A673 (cell line): ENCODE data around the gene FCF1. TPM values are rescaled to one million over a fixed set of nuclear protein-coding genes. Genes with fewer than 3 reads are reported as not detected.

Experiments
- BruUV-seq: library from RNA; stranded (reverse); fragments of 400-500 nt; replicated peaks from 2 replicates; lab custom pipeline; 2021; lab: Mats Ljungman, UMichigan
- CTCF ChIA-PET: fragments of 300-600 bp; sonication (Branson Sonifier 250); formaldehyde crosslinking; loops from one replicate; lab custom pipeline; 2022; ENCODE audit warnings: antibody characterized with exemption; lab: Charles Lee
- POLR2A ChIA-PET: fragments of 300-600 bp; sonication (Branson Sonifier 250); formaldehyde crosslinking; loops from one replicate; lab custom pipeline; 2022; ENCODE audit warnings: antibody characterized with exemption; ENCODE audit not compliant: low non-redundant PET; lab: Charles Lee
- DNase-seq: peaks from one replicate; pipeline ENCODE4 v3.0.0-alpha.2; 2015; ENCODE audit warnings: low spot score
- H3K27ac ChIP-seq: fragments of 200-600 bp; sonication (generic); 2 replicates; pipeline ENCODE4 v1.5.1; 2016; ENCODE audit warnings: mixed run types, low read depth, mild to moderate bottlenecking, mixed read lengths, antibody characterized with exemption, low read length; ENCODE audit not compliant: poor library complexity, severe bottlenecking
- H3K27me3 ChIP-seq: fragments of 200-600 bp; sonication (generic); replicated peaks from 2 replicates; pipeline ENCODE4 v1.6.1; 2017; ENCODE audit warnings: mixed run types, low read depth, mild to moderate bottlenecking, mixed read lengths, antibody characterized with exemption, low read length; ENCODE audit not compliant: insufficient read depth, poor library complexity
- H3K36me3 ChIP-seq: fragments of 200-600 bp; sonication (generic); 2 replicates; pipeline ENCODE4 v1.6.1; 2016; ENCODE audit warnings: mixed run types, mild to moderate bottlenecking, mixed read lengths, antibody characterized with exemption, low read length; ENCODE audit not compliant: insufficient read depth, poor library complexity, severe bottlenecking
- H3K4me1 ChIP-seq: fragments of 200-600 bp; sonication (generic); 2 replicates; pipeline ENCODE4 v1.6.1; 2017; ENCODE audit warnings: mixed run types, mild to moderate bottlenecking, mixed read lengths, antibody characterized with exemption, low read length; ENCODE audit not compliant: insufficient read depth, poor library complexity, severe bottlenecking
- H3K4me3 ChIP-seq: fragments of 200-600 bp; sonication (generic); 2 replicates; pipeline ENCODE4 v1.5.1; 2016; ENCODE audit warnings: low read depth, mixed run types, mild to moderate bottlenecking, mixed read lengths, low read length; ENCODE audit not compliant: poor library complexity, severe bottlenecking
- H3K9me3 ChIP-seq: fragments of 200-600 bp; sonication (generic); 2 replicates; pipeline ENCODE4 v1.6.1; 2016; ENCODE audit warnings: mixed run types, low read depth, mild to moderate bottlenecking, mixed read lengths, antibody characterized with exemption, low read length; ENCODE audit not compliant: poor library complexity, severe bottlenecking
- CTCF ChIP-seq: fragments of 300-800, 200-600 bp; sonication (generic); conservative IDR thresholded peaks from 2 replicates; pipeline ENCODE4 v1.5.1; 2017; ENCODE audit warnings: low read depth, mild to moderate bottlenecking, antibody characterized with exemption, low read length, moderate library complexity, mixed read lengths
- EZH2 ChIP-seq: fragments of 200-600 bp; sonication (generic); IDR thresholded peaks from 2 replicates; pipeline ENCODE4 v1.6.1; 2017; ENCODE audit warnings: borderline replicate concordance, low read depth, mild to moderate bottlenecking, mixed read lengths, antibody characterized with exemption, low read length; ENCODE audit not compliant: poor library complexity, severe bottlenecking
- intact Hi-C: fragments of 100-400 bp; cut with micrococcal nuclease; formaldehyde crosslinking; loops from one replicate; pipeline ENCODE4 v1.10.0; 2022; ENCODE audit not compliant: unreplicated experiment
- total RNA-seq: library from RNA; stranded (reverse); gene quantifications from 2 replicates; pipeline ENCODE4 v1.2.3, GENCODE V29; 2021

FCF1 gene
- total RNA-seq, 1 experiment from 2014 or later = 74.2 TPM

- Histone ChIP-seq H3K27me3 (no peaks in the 10 kb centered on the region), H3K4me1 (peaks cover 5% of the 10 kb centered on the region), H3K36me3 (no peaks in the 10 kb centered on the region), H3K4me3 (no peak overlapping the region), H3K9me3 (no peaks in the 10 kb centered on the region), H3K27ac (no peak overlapping the region)
- no peak for TF ChIP-seq EZH2
- no peak for DNase-seq
- ChIA-PET POLR2A (no interaction called here), CTCF (no interaction called here)
- intact Hi-C loops = no loop called here
- no TSS peak for BruUV-seq
Observed at GRCh38 chr14:74704656-74705055, 8.3 kb upstream of the FCF1 start.

GRCh38 chr14:74705613-74706500, 7.1 kb upstream of the FCF1 start:
- DNase-seq = peak; percentile 44
- no peaks in the 10 kb centered on the region for H3K27me3 ChIP-seq
- no peak overlapping the region for H3K27ac ChIP-seq
- ChIA-PET POLR2A (no interaction called here), CTCF (no interaction called here)
- H3K9me3 ChIP-seq = no peaks in the 10 kb centered on the region
- TF ChIP-seq CTCF (no peak), EZH2 (no peak)
- H3K4me3 ChIP-seq = no peak overlapping the region
- H3K36me3 ChIP-seq = no peaks in the 10 kb centered on the region
- intact Hi-C loops = no loop called here
- peaks cover 5% of the 10 kb centered on the region for H3K4me1 ChIP-seq
- BruUV-seq = no TSS peak

GRCh38 chr14:74710480-74710879, 2.5 kb upstream of the FCF1 start:
- Histone ChIP-seq H3K4me3 (no peak overlapping the region), H3K9me3 (no peaks in the 10 kb centered on the region), H3K36me3 (peaks cover 8% of the 10 kb centered on the region), H3K27ac (no peak overlapping the region), H3K4me1 (peaks cover 18% of the 10 kb centered on the region), H3K27me3 (no peaks in the 10 kb centered on the region)
- intact Hi-C loops = no loop called here
- CTCF ChIA-PET = no interaction called here
- DNase-seq = no peak
- POLR2A ChIA-PET = no interaction called here
- no TSS peak for BruUV-seq
- TF ChIP-seq CTCF (no peak), EZH2 (no peak)
